Metanephros (tissue), 2 donors: ENCODE measurements around the gene MAPT. TPM values are rescaled to one million over a fixed set of nuclear protein-coding genes. Genes with fewer than 3 reads are reported as not detected.

Source experiments
- small RNA-seq: library from RNA; depleted of rRNA; stranded (forward); fragments of <200 nt; gene quantifications from one replicate; pipeline ENCODE3, GENCODE V24; 2014; ENCODE audit warnings: low replicate concordance
- total RNA-seq: library from RNA; depleted of rRNA; stranded (reverse); fragments of >200 nt; gene quantifications from one replicate; pipeline ENCODE4 v1.2.3, GENCODE V29; 2014

The MAPT gene
- total RNA-seq, result 8.3 TPM

DNA sequence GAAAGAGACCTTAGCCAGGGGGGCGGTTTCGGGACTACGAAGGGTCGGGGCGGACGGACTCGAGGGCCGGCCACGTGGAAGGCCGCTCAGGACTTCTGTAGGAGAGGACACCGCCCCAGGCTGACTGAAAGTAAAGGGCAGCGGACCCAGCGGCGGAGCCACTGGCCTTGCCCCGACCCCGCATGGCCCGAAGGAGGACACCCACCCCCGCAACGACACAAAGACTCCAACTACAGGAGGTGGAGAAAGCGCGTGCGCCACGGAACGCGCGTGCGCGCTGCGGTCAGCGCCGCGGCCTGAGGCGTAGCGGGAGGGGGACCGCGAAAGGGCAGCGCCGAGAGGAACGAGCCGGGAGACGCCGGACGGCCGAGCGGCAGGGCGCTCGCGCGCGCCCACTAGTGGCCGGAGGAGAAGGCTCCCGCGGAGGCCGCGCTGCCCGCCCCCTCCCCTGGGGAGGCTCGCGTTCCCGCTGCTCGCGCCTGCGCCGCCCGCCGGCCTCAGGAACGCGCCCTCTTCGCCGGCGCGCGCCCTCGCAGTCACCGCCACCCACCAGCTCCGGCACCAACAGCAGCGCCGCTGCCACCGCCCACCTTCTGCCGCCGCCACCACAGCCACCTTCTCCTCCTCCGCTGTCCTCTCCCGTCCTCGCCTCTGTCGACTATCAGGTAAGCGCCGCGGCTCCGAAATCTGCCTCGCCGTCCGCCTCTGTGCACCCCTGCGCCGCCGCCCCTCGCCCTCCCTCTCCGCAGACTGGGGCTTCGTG is at the start of gene MAPT:
TSS of gene MAPT (plus strand) at position 533 of the 763 bp plus-strand sequence. CDS start 67,784 bp downstream, outside the sequence.

DNA sequence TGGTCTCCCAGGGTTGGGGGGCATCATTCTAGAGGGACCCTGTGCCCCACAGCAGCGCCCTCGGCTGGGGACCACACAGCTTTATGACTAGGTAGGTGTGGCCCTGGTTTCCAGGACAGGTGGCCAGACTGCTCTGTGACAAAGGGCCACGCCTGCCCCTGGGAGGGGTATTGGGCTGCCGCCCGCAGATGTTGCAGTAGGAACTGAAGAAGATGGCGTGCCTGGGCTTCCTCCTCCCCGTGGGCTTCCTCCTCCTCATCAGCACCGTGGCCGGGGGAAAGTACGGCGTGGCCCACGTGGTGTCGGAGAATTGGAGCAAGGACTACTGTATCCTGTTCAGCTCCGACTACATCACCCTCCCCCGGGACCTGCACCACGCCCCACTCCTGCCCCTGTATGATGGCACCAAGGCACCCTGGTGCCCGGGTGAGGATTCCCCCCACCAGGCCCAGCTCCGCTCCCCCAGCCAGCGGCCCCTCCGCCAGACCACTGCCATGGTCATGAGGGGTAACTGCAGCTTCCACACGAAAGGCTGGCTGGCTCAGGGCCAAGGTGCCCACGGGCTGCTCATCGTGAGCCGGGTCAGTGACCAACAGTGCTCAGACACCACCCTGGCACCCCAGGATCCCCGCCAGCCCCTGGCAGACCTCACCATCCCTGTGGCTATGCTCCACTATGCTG is 49.5 kb upstream of the MAPT start, which contains the start of gene SPPL2C:
TSS of gene SPPL2C (plus strand) at position 187 of the 681 bp plus-strand sequence. CDS start at position 213, 26 bp downstream.

DNA sequence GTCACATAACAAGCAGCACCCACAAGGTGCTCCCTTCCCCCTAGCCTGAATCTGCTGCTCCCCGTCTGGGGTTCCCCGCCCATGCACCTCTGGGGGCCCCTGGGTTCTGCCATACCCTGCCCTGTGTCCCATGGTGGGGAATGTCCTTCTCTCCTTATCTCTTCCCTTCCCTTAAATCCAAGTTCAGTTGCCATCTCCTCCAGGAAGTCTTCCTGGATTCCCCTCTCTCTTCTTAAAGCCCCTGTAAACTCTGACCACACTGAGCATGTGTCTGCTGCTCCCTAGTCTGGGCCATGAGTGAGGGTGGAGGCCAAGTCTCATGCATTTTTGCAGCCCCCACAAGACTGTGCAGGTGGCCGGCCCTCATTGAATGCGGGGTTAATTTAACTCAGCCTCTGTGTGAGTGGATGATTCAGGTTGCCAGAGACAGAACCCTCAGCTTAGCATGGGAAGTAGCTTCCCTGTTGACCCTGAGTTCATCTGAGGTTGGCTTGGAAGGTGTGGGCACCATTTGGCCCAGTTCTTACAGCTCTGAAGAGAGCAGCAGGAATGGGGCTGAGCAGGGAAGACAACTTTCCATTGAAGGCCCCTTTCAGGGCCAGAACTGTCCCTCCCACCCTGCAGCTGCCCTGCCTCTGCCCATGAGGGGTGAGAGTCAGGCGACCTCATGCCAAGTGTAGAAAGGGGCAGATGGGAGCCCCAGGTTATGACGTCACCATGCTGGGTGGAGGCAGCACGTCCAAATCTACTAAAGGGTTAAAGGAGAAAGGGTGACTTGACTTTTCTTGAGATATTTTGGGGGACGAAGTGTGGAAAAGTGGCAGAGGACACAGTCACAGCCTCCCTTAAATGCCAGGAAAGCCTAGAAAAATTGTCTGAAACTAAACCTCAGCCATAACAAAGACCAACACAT is 104.9 kb downstream of the MAPT start, which contains the start of gene STH:
TSS of gene STH (plus strand) at position 264 of the 913 bp plus-strand sequence. CDS start at position 294, 30 bp downstream.

Small RNAs within 50 kb of the gene (small RNA-seq; reads per million reads assigned to genes)
- not detected for gene RF00017

Other genes starting within 250 kb of the MAPT start
- 0.23 TPM for gene CRHR1, start 110.2 kb upstream of the MAPT start, total RNA-seq
- gene SPPL2C, start 49.7 kb upstream of the MAPT start, total RNA-seq, result not detected
- 0.58 TPM for gene STH, start 104.7 kb downstream of the MAPT start, total RNA-seq